Measurements from ENCODE around the gene ZSWIM6.

ZSWIM6 gene

DNA sequence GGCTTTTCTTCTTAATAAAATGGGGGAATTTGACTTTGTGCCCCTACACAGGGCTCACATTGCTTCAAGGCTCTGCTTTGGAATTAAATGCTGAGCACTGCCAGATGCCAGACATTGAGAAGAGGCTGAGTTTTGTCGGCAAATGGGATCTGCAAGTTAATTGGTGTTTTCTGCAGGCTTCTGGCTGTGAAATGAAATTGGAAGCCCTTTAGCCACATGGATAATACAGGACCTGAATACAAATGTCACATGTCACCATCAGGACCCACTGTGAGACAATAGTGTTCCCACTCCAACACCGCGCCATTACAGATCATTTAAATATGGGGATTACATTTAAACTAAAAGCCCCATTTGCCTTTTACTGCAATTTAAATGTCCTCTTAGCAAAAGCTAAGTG, 164.4 kb downstream of the ZSWIM6 start:
- no peak overlapping the region for H3K27ac ChIP-seq
- TF ChIP-seq, protein P1, sequence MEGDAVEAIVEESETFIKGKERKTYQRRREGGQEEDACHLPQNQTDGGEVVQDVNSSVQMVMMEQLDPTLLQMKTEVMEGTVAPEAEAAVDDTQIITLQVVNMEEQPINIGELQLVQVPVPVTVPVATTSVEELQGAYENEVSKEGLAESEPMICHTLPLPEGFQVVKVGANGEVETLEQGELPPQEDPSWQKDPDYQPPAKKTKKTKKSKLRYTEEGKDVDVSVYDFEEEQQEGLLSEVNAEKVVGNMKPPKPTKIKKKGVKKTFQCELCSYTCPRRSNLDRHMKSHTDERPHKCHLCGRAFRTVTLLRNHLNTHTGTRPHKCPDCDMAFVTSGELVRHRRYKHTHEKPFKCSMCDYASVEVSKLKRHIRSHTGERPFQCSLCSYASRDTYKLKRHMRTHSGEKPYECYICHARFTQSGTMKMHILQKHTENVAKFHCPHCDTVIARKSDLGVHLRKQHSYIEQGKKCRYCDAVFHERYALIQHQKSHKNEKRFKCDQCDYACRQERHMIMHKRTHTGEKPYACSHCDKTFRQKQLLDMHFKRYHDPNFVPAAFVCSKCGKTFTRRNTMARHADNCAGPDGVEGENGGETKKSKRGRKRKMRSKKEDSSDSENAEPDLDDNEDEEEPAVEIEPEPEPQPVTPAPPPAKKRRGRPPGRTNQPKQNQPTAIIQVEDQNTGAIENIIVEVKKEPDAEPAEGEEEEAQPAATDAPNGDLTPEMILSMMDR (IDR thresholded peaks at IDR 0.05) = no peak
- no peak overlapping the region for H3K4me3 ChIP-seq
- DNase-seq (ENCODE audit: low spot score) = no peak

DNA sequence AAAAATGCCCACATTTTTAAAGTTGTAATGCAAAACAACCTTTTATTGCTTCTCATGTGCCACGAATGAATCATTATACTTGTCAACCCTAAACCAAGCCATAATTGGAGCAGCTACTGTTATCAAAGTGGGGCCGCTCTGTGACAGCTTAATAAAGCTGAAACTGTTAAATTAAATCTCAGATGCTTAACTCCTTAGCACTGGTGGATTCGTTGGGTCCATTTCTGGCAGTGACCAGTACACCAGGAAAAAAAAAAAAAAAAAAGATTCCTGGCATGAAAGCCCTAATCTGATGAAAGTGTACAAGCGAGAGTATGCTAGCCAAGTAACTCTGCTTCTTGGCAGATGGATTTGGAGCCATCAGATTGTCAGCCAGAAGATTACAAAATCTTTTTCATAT, 164.8 kb downstream of the ZSWIM6 start:
- no peak for DNase-seq (ENCODE audit: low spot score)
- Histone ChIP-seq H3K27ac (no peak overlapping the region), H3K4me3 (no peak overlapping the region)
- TF ChIP-seq, protein P1 (IDR thresholded peaks at IDR 0.05) = no peak

DNA sequence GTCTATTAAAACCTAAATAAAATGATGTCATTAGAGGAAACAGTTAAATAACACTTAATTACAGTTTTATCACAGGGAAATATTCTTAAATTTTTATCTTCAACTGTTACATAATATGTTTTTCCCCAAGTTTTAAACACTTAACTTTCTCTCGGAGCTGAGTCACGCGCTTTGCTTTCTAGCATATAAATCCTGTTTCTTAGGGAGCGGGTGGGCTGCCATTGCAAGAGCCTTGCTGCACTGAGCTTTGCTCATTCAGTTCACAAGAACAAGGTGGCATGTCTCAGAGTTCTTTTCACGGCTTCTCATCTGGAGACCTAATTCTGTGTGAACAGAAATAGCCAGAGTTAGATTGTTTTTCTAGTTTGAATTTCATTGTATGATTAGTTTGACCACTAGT, 166.1 kb downstream of the ZSWIM6 start:
- no peak overlapping the region for H3K4me3 ChIP-seq
- no peak overlapping the region for H3K27ac ChIP-seq
- TF ChIP-seq, protein P1 (IDR thresholded peaks at IDR 0.05) = no peak
- DNase-seq (ENCODE audit: low spot score) = no peak

DNA sequence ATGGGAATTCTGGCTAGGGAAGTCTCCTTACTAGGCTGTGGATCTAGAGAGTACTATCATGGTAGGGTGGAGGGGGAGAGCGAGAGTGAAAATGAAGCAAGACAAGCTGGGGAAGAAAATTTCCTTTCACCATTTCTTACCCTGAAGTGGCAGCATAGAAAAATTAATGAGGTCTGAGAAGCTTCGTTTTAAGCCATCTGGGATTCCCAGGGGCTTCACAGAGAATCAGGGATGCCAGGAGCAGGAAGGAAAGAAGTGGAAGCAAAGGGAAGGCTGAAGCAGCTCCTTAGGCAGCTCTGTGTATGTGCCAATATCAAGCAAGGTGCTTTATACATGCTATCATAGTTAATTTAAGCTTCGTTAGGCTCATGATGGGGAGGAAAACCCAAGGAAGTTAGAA, 169.9 kb downstream of the ZSWIM6 start:
- no peak for DNase-seq (ENCODE audit: low spot score)
- no peak overlapping the region for H3K27ac ChIP-seq
- no peak overlapping the region for H3K4me3 ChIP-seq
- TF ChIP-seq, protein P1 (IDR thresholded peaks at IDR 0.05) = no peak

DNA sequence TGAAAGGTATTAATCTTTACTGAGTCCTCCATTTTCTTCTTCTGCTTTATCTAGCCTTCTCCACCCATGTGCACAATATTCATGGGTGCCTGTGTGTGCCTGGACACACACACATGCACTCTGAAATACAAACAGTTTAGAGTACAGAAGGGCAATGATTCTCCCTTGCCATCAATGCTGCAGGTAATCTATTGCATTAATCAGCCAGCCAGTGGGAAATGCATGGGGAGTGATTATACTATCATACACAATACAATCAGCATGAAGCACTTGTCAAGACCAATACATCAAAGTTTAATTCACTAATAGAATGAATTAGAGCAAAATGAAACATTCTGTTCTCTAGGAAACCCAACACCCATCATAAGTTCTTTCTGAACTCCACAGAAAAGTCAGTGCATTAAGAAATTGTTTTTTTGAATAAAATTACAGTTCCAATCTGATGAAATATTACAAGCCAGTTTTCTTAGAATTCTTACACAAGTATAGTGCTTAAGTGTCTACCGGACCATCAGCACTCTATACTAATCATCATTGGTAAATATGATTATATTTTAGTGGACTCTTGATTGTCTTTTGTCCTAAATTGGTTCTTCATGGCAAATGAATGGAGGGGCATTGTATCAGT, 172.2 kb downstream of the ZSWIM6 start:
- no peak for DNase-seq (ENCODE audit: low spot score)
- TF ChIP-seq, protein P1 (IDR thresholded peaks at IDR 0.05) = no peak
- H3K4me3 ChIP-seq = no peak overlapping the region
- H3K27ac ChIP-seq = no peak overlapping the region

DNA sequence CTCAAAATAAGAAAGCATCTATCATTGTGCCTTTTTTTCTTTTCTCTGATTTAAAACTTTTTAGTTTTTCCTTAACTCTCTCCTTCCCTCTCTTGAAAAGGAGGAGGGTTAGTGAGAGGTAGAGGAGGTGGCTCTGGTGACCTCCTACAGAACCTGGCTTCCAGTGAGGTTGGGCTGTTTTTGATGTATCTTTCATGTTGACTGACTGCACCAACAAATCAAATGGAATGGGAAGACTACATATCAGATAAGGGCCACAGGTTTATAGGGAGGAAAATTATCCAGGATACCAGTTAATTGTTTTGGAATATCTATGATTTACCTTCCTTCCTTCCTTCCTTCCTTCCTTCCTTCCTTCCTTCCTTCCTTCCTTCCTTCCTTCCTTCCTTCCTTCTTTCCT, 173.2 kb downstream of the ZSWIM6 start:
- TF ChIP-seq, protein P1 (IDR thresholded peaks at IDR 0.05) = no peak
- Histone ChIP-seq H3K27ac (no peak overlapping the region), H3K4me3 (no peak overlapping the region)
- DNase-seq (ENCODE audit: low spot score) = no peak

DNA sequence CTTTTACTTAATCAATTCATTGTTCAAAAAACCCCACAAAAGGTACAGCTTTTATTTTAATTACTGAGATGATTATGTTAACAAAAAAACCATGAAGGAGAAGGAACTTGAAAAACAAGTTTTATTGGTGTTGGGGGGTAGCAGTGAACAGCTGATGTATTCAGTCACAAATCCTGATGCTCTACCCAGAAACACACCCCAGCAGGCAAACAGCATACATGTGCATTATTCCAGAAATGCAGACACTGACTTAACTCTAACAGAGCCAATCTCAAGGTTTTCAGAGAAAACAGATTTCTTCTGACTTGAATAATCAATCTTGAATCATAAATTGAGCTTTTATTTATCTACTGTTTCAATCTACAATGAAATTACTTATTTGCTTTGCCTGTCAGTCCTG, 175.2 kb downstream of the ZSWIM6 start:
- no peak overlapping the region for H3K4me3 ChIP-seq
- TF ChIP-seq, protein P1 (IDR thresholded peaks at IDR 0.05) = no peak
- H3K27ac ChIP-seq = no peak overlapping the region
- DNase-seq (ENCODE audit: low spot score) = no peak
